Endothelial cell (in vitro differentiated cells): ENCODE measurements around the gene ZC3H12C. TPM values are rescaled to one million over a fixed set of nuclear protein-coding genes. Genes with fewer than 3 reads are reported as not detected.
A peak's percentile ranks its signal among the peaks of the same experiment; 100 is the strongest.

Source experiments
- DNase-seq: peaks from one replicate; pipeline ENCODE4 v3.0.0; 2021; ENCODE audit warnings: low spot score
- H3K27ac Mint-ChIP-seq: one replicate; pipeline ENCODE4 v1.8.0; 2021; ENCODE audit warnings: mixed read lengths, inconsistent platforms; ENCODE audit not compliant: unreplicated experiment
- H3K27me3 Mint-ChIP-seq: one replicate; pipeline ENCODE4 v1.8.0; 2021; ENCODE audit warnings: mild to moderate bottlenecking, moderate library complexity, mixed read lengths, inconsistent platforms; ENCODE audit not compliant: unreplicated experiment
- H3K36me3 Mint-ChIP-seq: one replicate; pipeline ENCODE4 v1.8.0; 2021; ENCODE audit warnings: mild to moderate bottlenecking, low read depth, mixed read lengths, inconsistent platforms; ENCODE audit not compliant: unreplicated experiment
- H3K4me1 Mint-ChIP-seq: one replicate; pipeline ENCODE4 v1.8.0; 2021; ENCODE audit warnings: mild to moderate bottlenecking, mixed read lengths, inconsistent platforms; ENCODE audit not compliant: unreplicated experiment
- H3K4me3 Mint-ChIP-seq: one replicate; pipeline ENCODE4 v1.8.0; 2021; ENCODE audit warnings: mild to moderate bottlenecking, mixed read lengths, inconsistent platforms; ENCODE audit not compliant: unreplicated experiment
- H3K9me3 Mint-ChIP-seq: one replicate; pipeline ENCODE4 v1.8.0; 2021; ENCODE audit warnings: mixed read lengths, inconsistent platforms; ENCODE audit not compliant: unreplicated experiment
- CTCF ChIP-seq: fragments of 200-600 bp; sonication (generic); IDR thresholded peaks from one replicate; pipeline ENCODE4 v1.5.0; 2021; ENCODE audit warnings: antibody characterized with exemption; ENCODE audit not compliant: unreplicated experiment
- total RNA-seq: library from RNA; stranded (reverse); fragmentation: NEBNext Ultra II Directional; extraction: Animal tissue kit (Norgen Biotek cat#: 25700); gene quantifications from one replicate; pipeline ENCODE4 v1.2.1, GENCODE V29; 2021; ENCODE audit not compliant: unreplicated experiment

Gene ZC3H12C
- total RNA-seq, 1 donor from 2014 or later, result 6.4 TPM

- Mint-ChIP-seq H3K4me1 (no peaks in the 10 kb centered on the region), H3K9me3 (no peaks in the 10 kb centered on the region), H3K27ac (no peak overlapping the region), H3K27me3 (no peaks in the 10 kb centered on the region), H3K4me3 (no peak overlapping the region), H3K36me3 (no peaks in the 10 kb centered on the region)
- no peak for TF ChIP-seq CTCF
- DNase-seq, result no peak
Observed at GRCh38 chr11:110128161-110128560, 35.0 kb downstream of the ZC3H12C start.

GRCh38 chr11:110130642-110131238 is 37.5 kb downstream of the ZC3H12C start:
- Mint-ChIP-seq H3K27me3 (no peaks in the 10 kb centered on the region), H3K4me1 (no peaks in the 10 kb centered on the region), H3K9me3 (no peaks in the 10 kb centered on the region), H3K36me3 (no peaks in the 10 kb centered on the region), H3K27ac (no peak overlapping the region), H3K4me3 (no peak overlapping the region)
- no peak for DNase-seq
- TF ChIP-seq CTCF, result no peak

DNA sequence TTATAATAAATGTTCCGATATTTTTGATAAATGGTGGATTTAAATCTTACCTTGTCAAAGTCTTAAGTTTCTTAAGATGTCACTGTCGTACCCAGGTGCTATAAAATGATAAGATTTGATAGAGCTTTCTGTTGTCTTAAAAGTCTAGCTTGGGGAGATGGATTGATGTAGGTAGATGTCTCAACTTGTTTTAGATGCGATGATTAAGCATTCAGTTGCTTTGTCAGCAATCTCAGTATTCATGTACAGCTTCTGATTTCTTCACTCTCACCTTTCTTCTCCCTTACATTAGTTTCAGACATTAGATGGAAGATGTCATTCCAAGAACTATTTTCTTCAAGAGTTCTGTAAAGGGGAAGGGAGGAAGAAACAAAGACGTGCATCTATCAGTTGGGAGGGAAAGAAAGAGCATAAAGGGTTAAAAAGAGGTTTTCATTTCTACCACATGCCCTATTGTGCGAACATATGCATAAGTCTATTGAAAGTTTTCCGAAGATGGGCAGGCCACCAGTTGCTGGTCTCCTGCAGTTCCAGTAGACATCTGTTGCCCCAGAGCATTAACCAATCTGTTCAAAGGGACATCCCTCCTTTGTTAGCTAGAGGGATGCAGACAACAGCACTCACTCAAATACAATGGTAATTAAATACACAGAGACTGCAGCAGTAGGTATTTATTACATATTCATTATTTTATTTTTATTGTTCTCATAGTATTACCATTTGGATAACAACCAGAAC is 38.4 kb downstream of the ZC3H12C start:
- DNase-seq, result no peak
- H3K4me3 Mint-ChIP-seq, result no peak overlapping the region
- H3K27ac Mint-ChIP-seq, result no peak overlapping the region
- H3K27me3 Mint-ChIP-seq, result no peaks in the 10 kb centered on the region
- no peaks in the 10 kb centered on the region for H3K9me3 Mint-ChIP-seq
- H3K36me3 Mint-ChIP-seq, result no peaks in the 10 kb centered on the region
- no peak for TF ChIP-seq CTCF
- no peaks in the 10 kb centered on the region for H3K4me1 Mint-ChIP-seq

DNA sequence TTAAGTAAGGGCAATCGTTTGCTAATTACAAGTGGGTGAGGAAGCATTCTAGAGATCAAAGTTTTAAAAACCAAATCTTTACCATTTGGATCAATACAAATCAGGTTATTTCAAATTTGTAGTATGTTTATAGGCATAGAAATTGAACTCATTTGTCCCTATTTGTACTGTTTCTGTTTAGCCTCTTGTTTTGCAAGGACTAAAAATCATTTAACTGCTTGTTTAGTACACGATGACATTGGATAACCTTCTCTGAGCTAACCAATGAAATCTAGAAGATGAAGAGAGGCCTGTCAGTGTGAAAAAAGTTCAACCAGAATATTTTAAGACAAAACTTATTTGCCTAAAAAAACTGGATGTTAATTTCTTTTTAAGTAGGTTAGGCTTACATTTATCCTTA is 40.0 kb downstream of the ZC3H12C start:
- no peaks in the 10 kb centered on the region for H3K9me3 Mint-ChIP-seq
- DNase-seq, result no peak
- peak overlapping the region; percentile 2 for H3K27ac Mint-ChIP-seq
- H3K4me3 Mint-ChIP-seq, result no peak overlapping the region
- H3K36me3 Mint-ChIP-seq, result no peaks in the 10 kb centered on the region
- H3K27me3 Mint-ChIP-seq, result no peaks in the 10 kb centered on the region
- H3K4me1 Mint-ChIP-seq, result no peaks in the 10 kb centered on the region
- no peak for TF ChIP-seq CTCF

GRCh38 chr11:110134110-110134509 is 40.9 kb downstream of the ZC3H12C start:
- H3K27ac Mint-ChIP-seq, result peak overlapping the region; percentile 26
- H3K4me3 Mint-ChIP-seq, result no peak overlapping the region
- H3K9me3 Mint-ChIP-seq, result no peaks in the 10 kb centered on the region
- no peaks in the 10 kb centered on the region for H3K4me1 Mint-ChIP-seq
- no peak for DNase-seq
- TF ChIP-seq CTCF, result no peak
- H3K36me3 Mint-ChIP-seq, result no peaks in the 10 kb centered on the region
- H3K27me3 Mint-ChIP-seq, result no peaks in the 10 kb centered on the region
